ENCODE data around the gene HDAC4.

The HDAC4 gene

GRCh38 chr2:239395524-239395923, 5.3 kb downstream of the HDAC4 start:
- no peak for DNase-seq

GRCh38 chr2:239394978-239395377, 5.8 kb downstream of the HDAC4 start:
- DNase-seq, result no peak

GRCh38 chr2:239394346-239394945, 6.4 kb downstream of the HDAC4 start:
- no peak for DNase-seq

- DNase-seq, result no peak
These were observed 6.9 kb downstream of the HDAC4 start for GRCh38 chr2:239393941-239394340.

- DNase-seq, result no peak
These were observed 7.4 kb downstream of the HDAC4 start for GRCh38 chr2:239393388-239393940.

- DNase-seq, result no peak
These were observed 8.0 kb downstream of the HDAC4 start for GRCh38 chr2:239392688-239393387.

GRCh38 chr2:239392072-239392357, 8.8 kb downstream of the HDAC4 start:
- DNase-seq, result no peak

- no peak for DNase-seq
These were observed 9.3 kb downstream of the HDAC4 start for GRCh38 chr2:239391286-239392071.

- no peak for DNase-seq
These were observed 10.1 kb downstream of the HDAC4 start for GRCh38 chr2:239390546-239391285.

GRCh38 chr2:239389414-239390329, 11.1 kb downstream of the HDAC4 start:
- no peak for DNase-seq

GRCh38 chr2:239388236-239389151, 12.3 kb downstream of the HDAC4 start:
- no peak for DNase-seq

GRCh38 chr2:239387811-239388210, 13.0 kb downstream of the HDAC4 start:
- no peak for DNase-seq

- DNase-seq, result no peak
These were observed 13.9 kb downstream of the HDAC4 start for GRCh38 chr2:239386872-239387445.

GRCh38 chr2:239386001-239386670, 14.7 kb downstream of the HDAC4 start:
- no peak for DNase-seq

- DNase-seq, result no peak
These were observed 15.5 kb downstream of the HDAC4 start for GRCh38 chr2:239385096-239386000.

GRCh38 chr2:239383759-239384156, 17.1 kb downstream of the HDAC4 start:
- no peak for DNase-seq

- DNase-seq, result no peak
These were observed 17.6 kb downstream of the HDAC4 start for GRCh38 chr2:239383036-239383758.

- DNase-seq, result no peak
These were observed 18.4 kb downstream of the HDAC4 start for GRCh38 chr2:239382384-239382880.
